Activated T-helper 9 cell treated with anti-CD3 and anti-CD28 coated beads, Interleukin-2, amount 50 U/mL, for 16 hours (primary cell): ENCODE results near the gene FRMD1.

ENCODE experiments used
- DNase-seq: peaks from one replicate; pipeline ENCODE4 v3.0.0-alpha.2; 2020; ENCODE audit warnings: low read depth

Gene FRMD1

GRCh38 chr6:168025831-168026710 is 52.9 kb downstream of the FRMD1 start:
- no peak for DNase-seq

GRCh38 chr6:168024951-168025510 is 54.0 kb downstream of the FRMD1 start:
- DNase-seq = no peak

GRCh38 chr6:168022488-168023321 is 56.3 kb downstream of the FRMD1 start:
- no peak for DNase-seq

GRCh38 chr6:168021581-168021980 is 57.4 kb downstream of the FRMD1 start:
- no peak for DNase-seq

GRCh38 chr6:168020242-168020641 is 58.8 kb downstream of the FRMD1 start:
- DNase-seq = no peak

GRCh38 chr6:168018664-168019063 is 60.3 kb downstream of the FRMD1 start:
- no peak for DNase-seq

GRCh38 chr6:168017629-168018028 is 61.4 kb downstream of the FRMD1 start:
- no peak for DNase-seq

GRCh38 chr6:168016721-168017525 is 62.1 kb downstream of the FRMD1 start:
- DNase-seq = no peak

- no peak for DNase-seq
These were observed 62.8 kb downstream of the FRMD1 start for GRCh38 chr6:168016176-168016620.

GRCh38 chr6:168015482-168016175 is 63.4 kb downstream of the FRMD1 start:
- no peak for DNase-seq

GRCh38 chr6:168015009-168015408 is 64.0 kb downstream of the FRMD1 start:
- DNase-seq = no peak

GRCh38 chr6:168014428-168014827 is 64.6 kb downstream of the FRMD1 start:
- DNase-seq = no peak

- DNase-seq = no peak
These were observed 65.6 kb downstream of the FRMD1 start for GRCh38 chr6:168013250-168013915.

GRCh38 chr6:168012431-168013249 is 66.4 kb downstream of the FRMD1 start:
- no peak for DNase-seq

- DNase-seq = no peak
These were observed 67.7 kb downstream of the FRMD1 start for GRCh38 chr6:168011291-168011690.

- no peak for DNase-seq
These were observed 69.7 kb downstream of the FRMD1 start for GRCh38 chr6:168009331-168009730.

- DNase-seq = no peak
These were observed 71.2 kb downstream of the FRMD1 start for GRCh38 chr6:168007592-168008338.

GRCh38 chr6:168005796-168006195 is 73.2 kb downstream of the FRMD1 start:
- no peak for DNase-seq

- no peak for DNase-seq
These were observed 74.1 kb downstream of the FRMD1 start for GRCh38 chr6:168004945-168005344.
